Neural crest cell (in vitro differentiated cells): Measurements from ENCODE around the gene NECTIN2. TPM values are rescaled to one million over a fixed set of nuclear protein-coding genes. Genes with fewer than 3 reads are reported as not detected.
"Not testable (repeated sequence)": the region's sequence is repeated elsewhere in the genome, so short reads cannot be mapped to it uniquely, and the experiment has no call there.

Experiments used
- DNase-seq: peaks from one replicate; pipeline ENCODE4 v3.0.0; 2021; ENCODE audit warnings: low read depth, mixed read lengths, low spot score
- H3K27ac Mint-ChIP-seq: one replicate; pipeline ENCODE4 v1.8.0; 2021; ENCODE audit warnings: mild to moderate bottlenecking, mixed read lengths; ENCODE audit not compliant: unreplicated experiment
- H3K27me3 Mint-ChIP-seq: 2 replicates; pipeline ENCODE4 v1.8.0; 2021; ENCODE audit warnings: low read depth, mild to moderate bottlenecking, mixed read lengths
- H3K36me3 Mint-ChIP-seq: 2 replicates; pipeline ENCODE4 v1.8.0; 2021; ENCODE audit warnings: low read depth, mild to moderate bottlenecking, mixed read lengths
- H3K4me1 Mint-ChIP-seq: 2 replicates; pipeline ENCODE4 v1.8.0; 2021; ENCODE audit warnings: mixed read lengths
- H3K4me3 Mint-ChIP-seq: one replicate; pipeline ENCODE4 v1.8.0; 2021; ENCODE audit warnings: mild to moderate bottlenecking, mixed read lengths
- H3K9me3 Mint-ChIP-seq: 2 replicates; pipeline ENCODE4 v1.8.0; 2021; ENCODE audit warnings: mixed read lengths
- CTCF ChIP-seq: fragments of 200-600 bp; sonication (generic); conservative IDR thresholded peaks from 2 replicates; pipeline ENCODE4 v1.5.0; 2021; ENCODE audit warnings: antibody characterized with exemption, mild to moderate bottlenecking
- total RNA-seq: library from RNA; stranded (reverse); gene quantifications from 2 replicates; pipeline ENCODE4 v1.2.1, GENCODE V29; 2021

Gene NECTIN2
- total RNA-seq, 1 donor from 2014 or later = 76.2 TPM

GRCh38 chr19:44879309-44880065, 33.4 kb downstream of the NECTIN2 start:
- no peaks in the 10 kb centered on the region for H3K9me3 Mint-ChIP-seq
- peaks cover 5% of the 10 kb centered on the region for H3K36me3 Mint-ChIP-seq
- H3K27me3 Mint-ChIP-seq = no peaks in the 10 kb centered on the region
- H3K27ac Mint-ChIP-seq = no peak overlapping the region
- no peaks in the 10 kb centered on the region for H3K4me1 Mint-ChIP-seq
- no peak for TF ChIP-seq CTCF
- DNase-seq = no peak
- H3K4me3 Mint-ChIP-seq = no peak overlapping the region

GRCh38 chr19:44882063-44882462, 36.0 kb downstream of the NECTIN2 start:
- H3K36me3 Mint-ChIP-seq = peaks cover 3% of the 10 kb centered on the region
- no peak overlapping the region for H3K4me3 Mint-ChIP-seq
- no peaks in the 10 kb centered on the region for H3K9me3 Mint-ChIP-seq
- no peaks in the 10 kb centered on the region for H3K4me1 Mint-ChIP-seq
- no peak for TF ChIP-seq CTCF
- H3K27me3 Mint-ChIP-seq = no peaks in the 10 kb centered on the region
- DNase-seq = no peak
- no peak overlapping the region for H3K27ac Mint-ChIP-seq

- H3K27me3 Mint-ChIP-seq, H3K4me1 Mint-ChIP-seq, H3K9me3 Mint-ChIP-seq, DNase-seq, H3K36me3 Mint-ChIP-seq, H3K4me3 Mint-ChIP-seq, H3K27ac Mint-ChIP-seq: not testable (repeated sequence)
Measured at GRCh38 chr19:44882619-44883397, 36.7 kb downstream of the NECTIN2 start.

- Mint-ChIP-seq H3K27me3 (no peaks in the 10 kb centered on the region), H3K4me1 (peaks cover under 1% of the 10 kb centered on the region), H3K9me3 (no peaks in the 10 kb centered on the region), H3K4me3 (no peak overlapping the region), H3K27ac (no peak overlapping the region), H3K36me3 (peaks cover 10% of the 10 kb centered on the region)
- DNase-seq = no peak
- TF ChIP-seq CTCF = no peak
Measured at GRCh38 chr19:44883922-44884321, 37.8 kb downstream of the NECTIN2 start.

GRCh38 chr19:44884566-44884965, 38.5 kb downstream of the NECTIN2 start:
- no peak for DNase-seq
- Mint-ChIP-seq H3K4me1 (peaks cover 4% of the 10 kb centered on the region), H3K4me3 (no peak overlapping the region), H3K27me3 (no peaks in the 10 kb centered on the region), H3K27ac (no peak overlapping the region), H3K9me3 (no peaks in the 10 kb centered on the region), H3K36me3 (peaks cover 13% of the 10 kb centered on the region)
- no peak for TF ChIP-seq CTCF

- Mint-ChIP-seq H3K4me1 (peaks cover 15% of the 10 kb centered on the region), H3K27me3 (peaks cover 2% of the 10 kb centered on the region), H3K36me3 (peaks cover 15% of the 10 kb centered on the region), H3K4me3 (no peak overlapping the region), H3K9me3 (peaks cover 3% of the 10 kb centered on the region), H3K27ac (no peak overlapping the region)
- TF ChIP-seq CTCF = no peak
- DNase-seq = no peak
Measured at GRCh38 chr19:44886141-44886540, 40.0 kb downstream of the NECTIN2 start.
